ENCODE measurements around the gene IRS2.
A peak's percentile ranks its signal among the peaks of the same experiment; 100 is the strongest.

- TF ChIP-seq EZH2 (IDR thresholded peaks at IDR 0.05) (no peak), POLR2AphosphoS5 (IDR thresholded peaks at IDR 0.05; ENCODE audit: borderline replicate concordance, low read depth, low read length) (0 out of 2 replicates have a peak, but pooled peaks have one; percentile 13)
These were observed 2.2 kb upstream of the IRS2 start for GRCh38 chr13:109788372-109789111.
